GM21526 (cell line): ENCODE results near the gene MDP1.

Experiments
- ATAC-seq: cut with Tn5 transposase; IDR thresholded peaks from one replicate; pipeline ENCODE4 v1.9.1; 2021; ENCODE audit warnings: moderate library complexity; ENCODE audit not compliant: unreplicated experiment, low FRiP score

The MDP1 gene

GRCh38 chr14:24185026-24185425 is 30.8 kb downstream of the MDP1 start:
- ATAC-seq: no peak

GRCh38 chr14:24184104-24184970 is 31.5 kb downstream of the MDP1 start:
- no peak for ATAC-seq

- ATAC-seq: no peak
Observed at GRCh38 chr14:24183014-24183481, 32.8 kb downstream of the MDP1 start.

- ATAC-seq: no peak
Observed at GRCh38 chr14:24182110-24182882, 33.6 kb downstream of the MDP1 start.

- no peak for ATAC-seq
Observed at GRCh38 chr14:24181371-24182077, 34.3 kb downstream of the MDP1 start.

GRCh38 chr14:24179961-24180796 is 35.7 kb downstream of the MDP1 start:
- no peak for ATAC-seq

- no peak for ATAC-seq
Observed at GRCh38 chr14:24179294-24179960, 36.4 kb downstream of the MDP1 start.

- no peak for ATAC-seq
Observed at GRCh38 chr14:24178399-24179178, 37.3 kb downstream of the MDP1 start.

- no peak for ATAC-seq
Observed at GRCh38 chr14:24177891-24178290, 38.0 kb downstream of the MDP1 start.

GRCh38 chr14:24177041-24177825 is 38.6 kb downstream of the MDP1 start:
- no peak for ATAC-seq

- no peak for ATAC-seq
Observed at GRCh38 chr14:24176599-24176998, 39.3 kb downstream of the MDP1 start.

GRCh38 chr14:24172871-24173281 is 43.0 kb downstream of the MDP1 start:
- no peak for ATAC-seq

- ATAC-seq: no peak
Observed at GRCh38 chr14:24172261-24172860, 43.5 kb downstream of the MDP1 start.

- ATAC-seq: peak; percentile 73
Observed at GRCh38 chr14:24171422-24172260, 44.2 kb downstream of the MDP1 start, which contains the start of gene REC8. Gene REC8 (plus strand): TSS chr14:24172080. CDS start chr14:24172553, 473 bp downstream.

- no peak for ATAC-seq
Observed at GRCh38 chr14:24167469-24168114, 48.3 kb downstream of the MDP1 start.

GRCh38 chr14:24165785-24166184 is 50.1 kb downstream of the MDP1 start:
- ATAC-seq: no peak
